Ovary (tissue), 3 donors: ENCODE data around the gene ARVCF.

Experiments
- EP300 ChIP-seq: sonication (generic); formaldehyde crosslinking; IDR thresholded peaks from one replicate; pipeline ENCODE4 v1.6.1; 2017; ENCODE audit warnings: antibody characterized with exemption
- TF ChIP-seq, protein P1 (sequence below), 3 donors: fragments of 450-650 bp in 2 of 3; fragments of 200-600 bp in 1 of 3; IDR thresholded peaks; one replicate each; pipeline versions ENCODE4 v1.5.1 to v1.8.0; 2016 to 2022; ENCODE audit warnings: antibody characterized with exemption in 3 of 3, mild to moderate bottlenecking in 1 of 3
- donor health status: DM: no; HTN: no; CAD: no.

DNA sequence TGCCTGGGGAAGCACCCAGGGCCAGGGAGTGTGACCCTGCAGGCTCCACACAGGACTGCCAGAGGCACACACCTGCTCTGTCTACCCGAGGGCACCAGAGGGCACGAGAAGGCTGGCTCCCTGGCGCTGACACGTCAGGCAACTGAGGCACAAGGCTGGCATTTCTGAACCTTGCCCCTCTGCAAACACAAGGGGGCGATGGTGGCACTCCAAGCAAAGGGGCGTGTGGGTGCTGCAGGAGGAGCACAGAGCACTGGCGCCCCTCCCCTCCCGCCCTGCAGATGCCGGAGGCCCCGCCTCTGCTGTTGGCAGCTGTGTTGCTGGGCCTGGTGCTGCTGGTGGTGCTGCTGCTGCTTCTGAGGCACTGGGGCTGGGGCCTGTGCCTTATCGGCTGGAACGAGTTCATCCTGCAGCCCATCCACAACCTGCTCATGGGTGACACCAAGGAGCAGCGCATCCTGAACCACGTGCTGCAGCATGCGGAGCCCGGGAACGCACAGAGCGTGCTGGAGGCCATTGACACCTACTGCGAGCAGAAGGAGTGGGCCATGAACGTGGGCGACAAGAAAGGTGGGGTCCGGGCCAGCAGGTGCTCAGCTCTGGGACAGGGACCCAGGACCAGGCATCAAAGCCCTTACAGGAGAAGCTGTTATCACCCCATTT, 54.2 kb downstream of the ARVCF start:
- TF ChIP-seq, protein P1, sequence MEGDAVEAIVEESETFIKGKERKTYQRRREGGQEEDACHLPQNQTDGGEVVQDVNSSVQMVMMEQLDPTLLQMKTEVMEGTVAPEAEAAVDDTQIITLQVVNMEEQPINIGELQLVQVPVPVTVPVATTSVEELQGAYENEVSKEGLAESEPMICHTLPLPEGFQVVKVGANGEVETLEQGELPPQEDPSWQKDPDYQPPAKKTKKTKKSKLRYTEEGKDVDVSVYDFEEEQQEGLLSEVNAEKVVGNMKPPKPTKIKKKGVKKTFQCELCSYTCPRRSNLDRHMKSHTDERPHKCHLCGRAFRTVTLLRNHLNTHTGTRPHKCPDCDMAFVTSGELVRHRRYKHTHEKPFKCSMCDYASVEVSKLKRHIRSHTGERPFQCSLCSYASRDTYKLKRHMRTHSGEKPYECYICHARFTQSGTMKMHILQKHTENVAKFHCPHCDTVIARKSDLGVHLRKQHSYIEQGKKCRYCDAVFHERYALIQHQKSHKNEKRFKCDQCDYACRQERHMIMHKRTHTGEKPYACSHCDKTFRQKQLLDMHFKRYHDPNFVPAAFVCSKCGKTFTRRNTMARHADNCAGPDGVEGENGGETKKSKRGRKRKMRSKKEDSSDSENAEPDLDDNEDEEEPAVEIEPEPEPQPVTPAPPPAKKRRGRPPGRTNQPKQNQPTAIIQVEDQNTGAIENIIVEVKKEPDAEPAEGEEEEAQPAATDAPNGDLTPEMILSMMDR (IDR thresholded peaks at IDR 0.05), result no peak
- TF ChIP-seq EP300, result no peak
